ENCODE measurements around the gene TRIOBP. TPM values are rescaled to one million over a fixed set of nuclear protein-coding genes. Genes with fewer than 3 reads are reported as not detected.
"Not testable (repeated sequence)": the region's sequence is repeated elsewhere in the genome, so short reads cannot be mapped to it uniquely, and the experiment has no call there.

The TRIOBP gene
- total RNA-seq, 4 donors from 2014 or later, result 58.6 to 71.6 (median 64.3) TPM

- 43% methylated on average over 6 of the region's 7 CpGs for WGBS
- Histone ChIP-seq H3K4me3 (no peak overlapping the region), H3K27me3 (no peaks in the 10 kb centered on the region), H3K36me3 (peaks cover 53% of the 10 kb centered on the region), H3K27ac (no peak overlapping the region), H3K4me1 (peaks cover 33% of the 10 kb centered on the region), H3K9me3 (no peaks in the 10 kb centered on the region)
- DNase-seq (ENCODE audit: low spot score in 2 of 2), result no peak
- no peak for TF ChIP-seq POLR2A (IDR thresholded peaks at IDR 0.05)
- TF ChIP-seq CTCF (IDR thresholded peaks at IDR 0.05), result no peak
- TF ChIP-seq POLR2AphosphoS5 (IDR thresholded peaks at IDR 0.05), result no peak
- TF ChIP-seq EP300 (IDR thresholded peaks at IDR 0.05), result no peak
Measured at GRCh38 chr22:37690407-37690806, 6.4 kb upstream of the TRIOBP start.

- Histone ChIP-seq H3K27ac (no peak overlapping the region), H3K36me3 (peaks cover 53% of the 10 kb centered on the region)
- WGBS, result 65% methylated on average over 16 of the region's 18 CpGs
Measured at GRCh38 chr22:37690901-37691504, 5.8 kb upstream of the TRIOBP start.

GRCh38 chr22:37692627-37693285 is 4.1 kb upstream of the TRIOBP start:
- Histone ChIP-seq H3K27me3 (no peaks in the 10 kb centered on the region), H3K4me1 (peaks cover 31% of the 10 kb centered on the region), H3K36me3 (peaks cover 53% of the 10 kb centered on the region), H3K9me3 (no peaks in the 10 kb centered on the region), H3K27ac (no peak overlapping the region), H3K4me3 (no peak overlapping the region)
- 92% methylated on average over 12 of the region's 15 CpGs for WGBS
- TF ChIP-seq POLR2AphosphoS5 (IDR thresholded peaks at IDR 0.05) (no peak), CTCF (IDR thresholded peaks at IDR 0.05) (no peak), POLR2A (IDR thresholded peaks at IDR 0.05) (no peak), EP300 (IDR thresholded peaks at IDR 0.05) (no peak)
- no peak for DNase-seq (ENCODE audit: low spot score in 2 of 2)

More at GRCh38 chr22:37690901-37691504, 5.8 kb upstream of the TRIOBP start:
- Histone ChIP-seq H3K9me3 (no peaks in the 10 kb centered on the region), H3K4me3 (no peak overlapping the region), H3K4me1 (peaks cover 31% of the 10 kb centered on the region), H3K27me3 (no peaks in the 10 kb centered on the region)
- DNase-seq (ENCODE audit: low spot score in 2 of 2), result no peak
- TF ChIP-seq EP300 (IDR thresholded peaks at IDR 0.05), result no peak
- TF ChIP-seq POLR2A (IDR thresholded peaks at IDR 0.05), result no peak

- not testable (repeated sequence) for H3K27ac ChIP-seq; H3K27me3 ChIP-seq; H3K9me3 ChIP-seq; H3K4me3 ChIP-seq; DNase-seq (ENCODE audit: low spot score in 2 of 2)
- Histone ChIP-seq H3K4me1 (peaks cover 29% of the 10 kb centered on the region), H3K36me3 (peaks cover 45% of the 10 kb centered on the region)
- 66% methylated on average over 7 of the region's 7 CpGs for WGBS
Measured at GRCh38 chr22:37694131-37694530, 2.7 kb upstream of the TRIOBP start.

- 31% methylated on average over 13 of the region's 13 CpGs for WGBS
- H3K4me3 ChIP-seq, result peak overlapping the region; percentile 39
- peaks cover 19% of the 10 kb centered on the region for H3K4me1 ChIP-seq
Measured at GRCh38 chr22:37696260-37696656, 590 bp upstream of the TRIOBP start.

GRCh38 chr22:37697538-37697835 is 639 bp downstream of the TRIOBP start:
- Histone ChIP-seq H3K27ac (no peak overlapping the region), H3K27me3 (no peaks in the 10 kb centered on the region), H3K4me1 (peaks cover 17% of the 10 kb centered on the region), H3K4me3 (no peak overlapping the region), H3K9me3 (no peaks in the 10 kb centered on the region), H3K36me3 (peaks cover 22% of the 10 kb centered on the region)
- 33% methylated on average over 2 of the region's 3 CpGs for WGBS
- no peak for DNase-seq (ENCODE audit: low spot score in 2 of 2)
- TF ChIP-seq POLR2AphosphoS5 (IDR thresholded peaks at IDR 0.05) (no peak), CTCF (IDR thresholded peaks at IDR 0.05) (no peak), POLR2A (IDR thresholded peaks at IDR 0.05) (no peak), EP300 (IDR thresholded peaks at IDR 0.05) (no peak)

More at GRCh38 chr22:37696260-37696656, 590 bp upstream of the TRIOBP start:
- H3K36me3 ChIP-seq, result peaks cover 33% of the 10 kb centered on the region
- H3K27me3 ChIP-seq; H3K27ac ChIP-seq; DNase-seq (ENCODE audit: low spot score in 2 of 2); H3K9me3 ChIP-seq: not testable (repeated sequence)

Measured in suprapubic skin (tissue), 4 donors.